ENCODE results near the gene SLC6A3.
"Not testable (repeated sequence)": the region's sequence is repeated elsewhere in the genome, so short reads cannot be mapped to it uniquely, and the experiment has no call there.

The SLC6A3 gene

GRCh38 chr5:1476967-1477310 lies 31.7 kb upstream of the SLC6A3 start:
- DNase-seq, result no peak

DNA sequence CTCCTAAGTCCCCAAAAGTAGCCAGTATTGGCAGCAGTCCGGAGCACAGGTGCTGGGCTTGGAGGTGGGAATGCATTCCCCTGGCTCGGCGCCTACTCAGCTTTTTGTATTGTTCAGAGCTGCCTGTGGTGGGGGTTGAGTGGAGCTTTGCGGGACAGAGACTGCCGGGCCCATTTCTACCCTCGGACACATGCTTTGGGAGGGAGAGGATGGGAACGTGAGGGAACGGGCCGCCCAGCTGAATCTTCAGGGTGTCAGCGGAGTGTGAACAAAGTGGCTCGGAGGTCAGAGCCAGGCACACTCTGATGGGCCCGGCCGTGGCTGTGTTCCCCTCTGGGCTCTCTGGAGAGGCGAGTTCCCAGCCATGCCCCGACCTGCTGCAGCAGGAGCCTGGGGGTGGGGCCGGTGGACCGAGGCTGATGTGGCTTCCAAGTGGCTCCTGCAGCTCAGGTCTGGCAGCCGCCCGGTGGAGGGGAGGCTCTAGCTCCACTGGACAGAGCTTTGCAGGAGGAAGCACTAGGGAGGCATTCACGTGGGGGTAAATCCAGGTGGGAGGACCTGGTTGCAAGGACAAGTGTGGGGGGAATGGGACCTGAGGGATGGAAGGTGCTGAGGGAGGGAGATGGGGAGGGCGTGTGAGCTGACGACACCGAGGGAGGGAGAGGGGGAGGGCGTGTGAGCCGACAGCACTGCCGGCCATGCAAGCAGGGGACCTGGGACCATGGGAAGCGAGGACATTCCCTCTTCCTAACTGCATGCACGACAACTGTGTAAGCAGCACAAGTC lies 31.1 kb upstream of the SLC6A3 start:
- no peak for DNase-seq

GRCh38 chr5:1475544-1475900 lies 30.3 kb upstream of the SLC6A3 start:
- not testable (repeated sequence) for DNase-seq

- peak; percentile 81 for DNase-seq
These were observed 29.8 kb upstream of the SLC6A3 start for GRCh38 chr5:1474866-1475543.

- no peak for DNase-seq
These were observed 29.1 kb upstream of the SLC6A3 start for GRCh38 chr5:1474183-1474839.

DNA sequence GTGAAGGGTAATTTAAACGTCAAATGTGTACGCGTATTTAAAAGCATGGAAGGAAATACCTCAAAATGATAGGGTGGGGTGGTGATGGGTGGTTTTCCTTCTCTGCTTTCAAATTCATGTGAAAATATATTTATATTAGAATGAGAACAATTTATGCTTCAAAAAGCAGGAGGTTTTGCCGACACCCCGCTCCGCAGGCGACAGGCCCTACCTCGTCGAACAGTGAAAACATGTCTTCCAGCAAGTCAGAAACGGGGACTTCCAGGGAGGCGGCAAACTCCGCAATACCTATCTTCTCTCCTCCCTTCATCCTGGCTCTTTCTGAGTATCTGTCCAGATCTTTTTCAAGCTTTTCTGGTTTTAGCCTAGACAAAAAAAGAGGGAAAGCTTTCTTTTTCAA lies 28.5 kb upstream of the SLC6A3 start:
- no peak for DNase-seq

- DNase-seq, result no peak
These were observed 27.9 kb upstream of the SLC6A3 start for GRCh38 chr5:1472964-1473628.

GRCh38 chr5:1471997-1472963 lies 27.0 kb upstream of the SLC6A3 start:
- DNase-seq, result no peak

GRCh38 chr5:1471240-1471853 lies 26.1 kb upstream of the SLC6A3 start:
- DNase-seq, result no peak

DNA sequence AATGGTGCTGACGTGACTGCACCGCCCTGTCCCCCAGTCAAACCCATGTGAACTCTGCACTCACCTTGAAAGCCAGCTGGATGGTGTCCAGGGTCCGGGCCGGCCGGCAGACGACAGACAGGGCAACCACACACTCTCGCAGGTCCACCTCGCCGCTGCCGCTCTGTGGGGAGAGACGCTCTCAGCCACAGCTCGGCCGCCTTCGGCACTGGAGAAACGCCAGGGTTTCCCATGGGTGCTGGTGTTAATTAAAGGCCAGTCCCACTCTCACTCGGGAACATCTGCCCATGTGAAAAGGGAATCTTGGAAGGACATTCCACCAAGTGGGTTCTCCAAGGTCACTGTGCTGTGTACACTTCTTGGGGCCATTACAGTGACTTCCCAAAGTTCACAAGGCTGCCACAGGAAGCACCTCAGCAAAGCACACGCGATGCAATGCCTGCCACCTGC lies 25.5 kb upstream of the SLC6A3 start:
- no peak for DNase-seq

- no peak for DNase-seq
These were observed 23.6 kb upstream of the SLC6A3 start for GRCh38 chr5:1468629-1469527.

DNA sequence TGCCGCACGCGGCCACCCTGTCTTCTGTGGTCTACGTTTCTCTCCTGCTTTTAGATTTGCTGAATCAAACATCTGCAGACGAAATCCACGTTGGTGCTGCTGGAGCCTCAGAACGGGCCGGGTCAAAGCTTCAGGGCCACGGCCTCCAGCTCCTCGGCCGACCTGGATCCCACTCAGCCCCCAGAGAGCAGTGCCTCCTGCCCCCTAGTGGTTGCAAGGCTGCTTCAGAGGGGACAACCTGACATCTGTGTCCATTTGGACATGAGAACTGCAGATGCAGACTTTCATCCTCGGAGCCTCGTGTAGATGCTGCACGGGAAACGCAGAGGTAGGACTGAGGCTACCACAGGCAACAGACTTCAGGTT lies 23.0 kb upstream of the SLC6A3 start:
- DNase-seq, result peak; percentile 10

DNA sequence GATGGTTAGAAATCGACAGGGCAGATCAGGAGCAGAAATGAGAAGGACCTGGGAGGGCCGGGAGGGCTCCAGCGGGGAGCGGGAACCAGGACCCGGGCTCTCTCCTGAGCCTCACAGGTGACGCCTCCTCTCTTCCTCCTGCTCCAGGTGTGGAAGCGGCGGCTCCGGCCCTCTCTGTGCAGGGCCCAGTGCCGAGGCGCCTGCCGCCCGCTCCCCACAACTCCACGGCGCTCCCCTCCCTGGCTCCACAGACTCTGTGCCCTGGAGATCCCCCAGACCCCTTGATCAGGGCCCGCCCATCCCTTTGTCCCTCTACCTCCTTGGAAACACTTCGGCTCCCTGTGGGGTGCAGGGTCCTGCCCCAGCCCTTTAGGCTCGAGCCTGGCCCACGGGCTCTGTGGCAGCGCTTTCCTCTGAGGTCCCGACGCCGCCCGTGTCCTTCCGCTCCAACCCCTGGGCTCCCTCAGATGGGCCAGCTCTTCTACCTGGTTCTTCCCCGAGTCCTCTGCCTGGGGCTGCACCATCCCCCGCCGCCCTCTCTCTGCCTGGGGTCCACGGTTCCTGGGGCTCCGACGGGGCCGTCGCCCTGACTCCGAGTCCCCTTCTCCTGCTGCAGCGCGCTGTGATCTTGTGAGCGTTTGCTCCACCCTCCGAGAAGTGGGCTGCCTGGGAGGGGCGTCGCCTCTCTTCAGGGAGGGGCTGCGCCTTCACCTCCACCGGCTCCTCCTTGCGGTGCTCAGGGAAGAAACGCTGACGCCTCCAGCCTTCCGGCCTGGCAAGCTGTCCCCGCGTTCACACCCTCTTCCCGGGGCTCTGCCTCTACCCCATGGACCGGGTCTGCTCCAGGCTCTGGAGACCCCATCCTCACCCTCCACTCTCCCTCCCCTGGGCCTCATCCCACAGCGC lies 22.4 kb upstream of the SLC6A3 start:
- no peak for DNase-seq

GRCh38 chr5:1466631-1467265 lies 21.5 kb upstream of the SLC6A3 start:
- no peak for DNase-seq

- DNase-seq, result no peak
These were observed 20.8 kb upstream of the SLC6A3 start for GRCh38 chr5:1465966-1466471.

DNA sequence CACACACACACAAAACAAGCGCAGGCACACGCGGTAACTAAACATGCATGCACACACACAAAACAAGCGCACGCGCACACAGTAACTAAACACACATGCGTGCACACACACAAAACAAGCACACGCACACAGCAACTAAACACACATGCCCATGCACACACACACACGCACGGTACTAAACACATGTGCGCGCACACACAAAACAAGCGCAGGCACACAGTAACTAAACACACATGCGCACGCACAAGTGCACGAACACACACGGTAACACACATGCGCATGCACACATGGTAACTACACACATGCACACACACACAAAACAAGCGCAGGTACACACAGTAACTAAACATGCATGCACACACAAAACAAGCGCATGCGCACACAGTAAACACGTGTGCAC lies 19.9 kb upstream of the SLC6A3 start:
- DNase-seq, result no peak

GRCh38 chr5:1464511-1464910 lies 19.3 kb upstream of the SLC6A3 start:
- no peak for DNase-seq

DNA sequence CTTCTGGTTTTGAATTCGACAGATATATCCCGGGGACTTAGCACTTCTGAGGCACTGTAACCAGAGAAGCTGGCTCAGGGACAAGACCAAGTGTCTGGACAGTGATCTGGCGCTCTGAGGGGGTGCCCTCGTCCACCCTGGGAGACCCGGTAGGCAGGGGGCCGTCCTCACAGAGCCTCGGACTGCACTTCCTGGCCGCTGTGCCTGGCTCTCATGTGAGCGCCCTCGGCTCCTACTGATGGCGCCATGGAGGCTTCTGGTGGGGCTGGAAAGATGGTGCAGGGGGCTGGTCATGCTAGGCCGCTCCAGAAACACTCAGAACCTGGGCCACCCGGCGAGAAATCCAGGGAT lies 18.8 kb upstream of the SLC6A3 start:
- DNase-seq, result no peak

Measured in inflammatory macrophage treated with lipopolysaccharide for 4 hours (primary cell).